Natural killer cell (primary cell): ENCODE measurements around the gene RAD51B. TPM values are rescaled to one million over a fixed set of nuclear protein-coding genes. Genes with fewer than 3 reads are reported as not detected.

Experiments used
- ATAC-seq, 3 donors: fragments of 150-1000 bp in 2 of 3; fragments of 200-7000 bp in 1 of 3; cut with Tn5 transposase; 1 replicate in 1 of 3; 2 replicates in 2 of 3; pipeline ENCODE4 v1.10.0; 2021; ENCODE audit warnings: mild to moderate bottlenecking in 2 of 3, moderate library complexity in 2 of 3
- DNase-seq, 2 donors: peaks; one replicate each; pipeline versions ENCODE4 v3.0.0 to v3.0.0-alpha.2; 2013 to 2021; ENCODE audit warnings: mixed read lengths in 1 of 2
- H3K27ac ChIP-seq: one replicate; pipeline ENCODE4 v1.5.1; 2013; ENCODE audit warnings: mild to moderate bottlenecking, low read length
- H3K27me3 ChIP-seq: one replicate; pipeline ENCODE4 v1.6.1; 2013; ENCODE audit warnings: low read length; ENCODE audit not compliant: control insufficient read depth, insufficient read depth
- H3K36me3 ChIP-seq: one replicate; pipeline ENCODE4 v1.6.1; 2013; ENCODE audit warnings: low read length; ENCODE audit not compliant: control insufficient read depth, insufficient read depth
- H3K4me1 ChIP-seq: one replicate; pipeline ENCODE4 v1.6.1; 2013; ENCODE audit warnings: low read length; ENCODE audit not compliant: control insufficient read depth, insufficient read depth
- H3K4me3 ChIP-seq: one replicate; pipeline ENCODE4 v1.5.1; 2013; ENCODE audit warnings: low read length
- H3K9me3 ChIP-seq: one replicate; pipeline ENCODE4 v1.6.1; 2013; ENCODE audit warnings: low read length; ENCODE audit not compliant: control insufficient read depth, insufficient read depth
- H3K27ac Mint-ChIP-seq, 2 donors: one replicate each; pipeline ENCODE4 v1.8.0; 2022; ENCODE audit warnings: mild to moderate bottlenecking in 2 of 2, mixed read lengths in 2 of 2, moderate library complexity in 1 of 2
- H3K27me3 Mint-ChIP-seq, 2 donors: one replicate each; pipeline ENCODE4 v1.8.0; 2022; ENCODE audit warnings: low read depth in 2 of 2, mixed read lengths in 2 of 2
- H3K36me3 Mint-ChIP-seq: one replicate; pipeline ENCODE4 v1.8.0; 2022; ENCODE audit warnings: mixed read lengths
- H3K4me1 Mint-ChIP-seq, 2 donors: one replicate each; pipeline ENCODE4 v1.8.0; 2022; ENCODE audit warnings: mixed read lengths in 2 of 2
- H3K4me3 Mint-ChIP-seq: one replicate; pipeline ENCODE4 v1.8.0; 2022; ENCODE audit warnings: mild to moderate bottlenecking, moderate library complexity, mixed read lengths
- H3K9me3 Mint-ChIP-seq, 2 donors: one replicate each; pipeline ENCODE4 v1.8.0; 2022; ENCODE audit warnings: mixed read lengths in 2 of 2
- CTCF ChIP-seq: fragments of 200-600 bp; IDR thresholded peaks from one replicate; pipeline ENCODE4 v1.8.0; 2022; ENCODE audit warnings: antibody characterized with exemption
- WGBS: methylation state at CpG from one replicate; pipeline ENCODE4 v1.1.7; 2013; ENCODE audit warnings: missing lambda C conversion rate; ENCODE audit not compliant: insufficient coverage; 5-methylcytosine and 5-hydroxymethylcytosine counted together
- intact Hi-C: fragments of 100-400 bp; cut with micrococcal nuclease; formaldehyde crosslinking; loops from one replicate; pipeline ENCODE4 v1.14.2; 2022
- total RNA-seq, 4 donors: library from RNA; stranded (reverse); fragments of 120-200 nt in 1 of 4; gene quantifications; one replicate each; pipeline versions ENCODE4 v1.2.3 to v1.2.4, GENCODE V29; 2013 to 2022

Gene RAD51B
- total RNA-seq, 3 donors from 2014 or later (not counting 1 experiment from before 2014, with no cell fraction given): 28.1 to 37.6 (median 28.6) TPM

- ATAC-seq (peak; percentile 70 to 79 (median 78)), DNase-seq (peak in 1 of 2 donors; percentile 80)
These were observed 124.4 kb downstream of the RAD51B start for GRCh38 chr14:67943947-67944346.

GRCh38 chr14:67944605-67945004, 125.0 kb downstream of the RAD51B start:
- no peak overlapping the region for H3K27ac ChIP-seq
- H3K9me3 ChIP-seq: no peaks in the 10 kb centered on the region
- no peaks in the 10 kb centered on the region for H3K4me1 Mint-ChIP-seq
- ATAC-seq: no peak
- no peaks in the 10 kb centered on the region for H3K9me3 Mint-ChIP-seq
- H3K36me3 Mint-ChIP-seq: no peaks in the 10 kb centered on the region
- H3K4me3 ChIP-seq: no peak overlapping the region
- no peaks in the 10 kb centered on the region for H3K36me3 ChIP-seq
- H3K4me1 ChIP-seq: no peaks in the 10 kb centered on the region
- no peaks in the 10 kb centered on the region for H3K27me3 Mint-ChIP-seq
- intact Hi-C loops: loop anchor here (2.0 to 10.0 kb wide), 2 partner anchors 310 to 872 kb away; no protein-coding TSS in a partner anchor
- no peaks in the 10 kb centered on the region for H3K27me3 ChIP-seq
- no peak for TF ChIP-seq CTCF
- DNase-seq: no peak
- H3K27ac Mint-ChIP-seq: no peak overlapping the region
- no peak overlapping the region for H3K4me3 Mint-ChIP-seq
- WGBS: 100% methylated on average over 1 of the region's 1 CpG

More at GRCh38 chr14:67943947-67944346, 124.4 kb downstream of the RAD51B start:
- H3K36me3 Mint-ChIP-seq: no peaks in the 10 kb centered on the region
- H3K9me3 Mint-ChIP-seq: no peaks in the 10 kb centered on the region
- H3K27me3 Mint-ChIP-seq: no peaks in the 10 kb centered on the region
- intact Hi-C loops: loop anchor here (2.0 to 10.0 kb wide), 2 partner anchors 311 to 873 kb away; no protein-coding TSS in a partner anchor
- Histone ChIP-seq H3K4me1 (no peaks in the 10 kb centered on the region), H3K27ac (no peak overlapping the region), H3K9me3 (no peaks in the 10 kb centered on the region), H3K4me3 (no peak overlapping the region), H3K36me3 (no peaks in the 10 kb centered on the region), H3K27me3 (no peaks in the 10 kb centered on the region)
- TF ChIP-seq CTCF: peak; percentile 78
- H3K4me3 Mint-ChIP-seq: no peak overlapping the region
- WGBS: 47% methylated on average over 3 of the region's 3 CpGs
- H3K27ac Mint-ChIP-seq: no peak overlapping the region
- no peaks in the 10 kb centered on the region for H3K4me1 Mint-ChIP-seq

- Mint-ChIP-seq H3K4me1 (no peaks in the 10 kb centered on the region), H3K27me3 (no peaks in the 10 kb centered on the region), H3K36me3 (no peaks in the 10 kb centered on the region), H3K4me3 (no peak overlapping the region), H3K27ac (no peak overlapping the region), H3K9me3 (no peaks in the 10 kb centered on the region)
- DNase-seq (no peak), ATAC-seq (no peak)
- no peaks in the 10 kb centered on the region for H3K9me3 ChIP-seq
- H3K4me3 ChIP-seq: no peak overlapping the region
- intact Hi-C loops: loop anchor here (10.0 kb wide), 1 partner anchor 305 kb away; no protein-coding TSS in a partner anchor
- no peaks in the 10 kb centered on the region for H3K36me3 ChIP-seq
- no peak for TF ChIP-seq CTCF
- WGBS: 98% methylated on average over 4 of the region's 4 CpGs
- H3K27me3 ChIP-seq: no peaks in the 10 kb centered on the region
- H3K4me1 ChIP-seq: no peaks in the 10 kb centered on the region
- H3K27ac ChIP-seq: no peak overlapping the region
These were observed 130.2 kb downstream of the RAD51B start for GRCh38 chr14:67949771-67950170.

GRCh38 chr14:67950386-67950785, 130.8 kb downstream of the RAD51B start:
- Histone ChIP-seq H3K9me3 (no peaks in the 10 kb centered on the region), H3K4me1 (no peaks in the 10 kb centered on the region), H3K4me3 (no peak overlapping the region), H3K36me3 (no peaks in the 10 kb centered on the region), H3K27me3 (no peaks in the 10 kb centered on the region), H3K27ac (no peak overlapping the region)
- no peak overlapping the region for H3K27ac Mint-ChIP-seq
- TF ChIP-seq CTCF: no peak
- H3K4me3 Mint-ChIP-seq: no peak overlapping the region
- no peaks in the 10 kb centered on the region for H3K4me1 Mint-ChIP-seq
- DNase-seq (no peak), ATAC-seq (no peak)
- no CpG with 5 or more reads among the region's 1 CpG for WGBS
- H3K27me3 Mint-ChIP-seq: no peaks in the 10 kb centered on the region
- no peaks in the 10 kb centered on the region for H3K9me3 Mint-ChIP-seq
- intact Hi-C loops: no loop called here
- H3K36me3 Mint-ChIP-seq: no peaks in the 10 kb centered on the region
